Kidney epithelial cell (primary cell): ENCODE measurements around the gene WSB2. TPM values are rescaled to one million over a fixed set of nuclear protein-coding genes. Genes with fewer than 3 reads are reported as not detected.

ENCODE experiments used
- DNase-seq: peaks from one replicate; pipeline ENCODE4 v3.0.0-alpha.2; 2010; ENCODE audit warnings: low read depth
- H3K27me3 ChIP-seq: 2 replicates; pipeline ENCODE4 v1.6.0; 2011; ENCODE audit warnings: low read length; ENCODE audit not compliant: control insufficient read depth, insufficient read depth
- H3K36me3 ChIP-seq: 2 replicates; pipeline ENCODE4 v1.5.1; 2011; ENCODE audit warnings: low read length; ENCODE audit not compliant: control insufficient read depth, insufficient read depth
- H3K4me3 ChIP-seq: 2 replicates; pipeline ENCODE4 v1.5.1; 2011; ENCODE audit warnings: low read depth, mild to moderate bottlenecking, control low read depth, low read length
- CTCF ChIP-seq: IDR thresholded peaks from 2 replicates; pipeline ENCODE4 v1.5.1; 2011; ENCODE audit warnings: mild to moderate bottlenecking, moderate library complexity, low read length, control low read depth, inconsistent platforms; ENCODE audit not compliant: insufficient read depth, poor library complexity, severe bottlenecking
- total RNA-seq: library from RNA; depleted of rRNA; stranded (reverse); fragments of >200 nt; gene quantifications from 2 replicates; pipeline ENCODE4 v1.2.3, GENCODE V29; 2015

The WSB2 gene
- total RNA-seq, 1 donor from 2014 or later = 81.1 TPM

- no peak for DNase-seq
- H3K27me3 ChIP-seq = no peaks in the 10 kb centered on the region
- H3K36me3 ChIP-seq = no peaks in the 10 kb centered on the region
- no peak overlapping the region for H3K4me3 ChIP-seq
- no peak for TF ChIP-seq CTCF
Measured at GRCh38 chr12:118065380-118065779, 4.4 kb upstream of the WSB2 start.

- Histone ChIP-seq H3K27me3 (no peaks in the 10 kb centered on the region), H3K36me3 (no peaks in the 10 kb centered on the region), H3K4me3 (no peak overlapping the region)
- DNase-seq = no peak
- peak; percentile 28 for TF ChIP-seq CTCF
Measured at GRCh38 chr12:118064608-118065007, 3.6 kb upstream of the WSB2 start.

DNA sequence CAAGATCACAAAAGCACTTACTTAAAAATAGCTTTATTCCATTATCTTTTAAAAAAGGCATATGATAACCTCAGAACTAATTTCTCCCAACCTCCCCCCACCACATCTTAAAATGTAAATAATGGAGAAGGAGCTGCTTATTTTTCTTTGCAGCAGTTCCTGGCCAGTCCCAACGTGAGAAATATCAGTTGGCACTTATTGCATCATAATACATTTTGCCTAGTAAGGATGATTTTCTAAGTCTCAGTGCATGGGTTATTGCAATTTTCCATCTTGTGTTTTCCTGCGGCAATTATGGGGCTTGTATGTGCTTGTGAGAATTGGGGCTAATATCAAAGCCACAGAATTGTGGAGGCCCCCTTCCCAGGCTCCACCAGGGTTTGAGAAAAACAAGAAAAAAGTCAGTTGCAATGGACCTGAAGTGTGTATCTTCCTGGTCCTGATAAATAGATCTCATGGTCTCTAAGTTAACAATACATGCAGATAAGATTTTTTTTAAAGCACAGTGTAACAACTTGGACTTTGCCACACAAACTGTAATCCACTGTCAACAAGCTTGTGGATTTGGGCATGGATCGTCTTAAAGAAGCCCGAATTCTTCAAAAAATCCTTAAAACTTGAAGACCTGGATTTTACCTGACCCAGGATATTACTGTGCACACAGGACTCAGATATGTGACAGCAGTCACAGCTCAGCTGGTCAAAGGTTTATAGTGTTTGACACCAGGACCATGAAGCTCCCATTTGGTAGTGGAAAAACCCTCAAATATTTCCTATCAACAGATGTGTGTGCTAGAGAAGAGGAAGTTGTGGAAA, 2.8 kb upstream of the WSB2 start:
- DNase-seq = no peak
- H3K4me3 ChIP-seq = no peak overlapping the region
- no peaks in the 10 kb centered on the region for H3K27me3 ChIP-seq
- no peaks in the 10 kb centered on the region for H3K36me3 ChIP-seq
- TF ChIP-seq CTCF = no peak

DNA sequence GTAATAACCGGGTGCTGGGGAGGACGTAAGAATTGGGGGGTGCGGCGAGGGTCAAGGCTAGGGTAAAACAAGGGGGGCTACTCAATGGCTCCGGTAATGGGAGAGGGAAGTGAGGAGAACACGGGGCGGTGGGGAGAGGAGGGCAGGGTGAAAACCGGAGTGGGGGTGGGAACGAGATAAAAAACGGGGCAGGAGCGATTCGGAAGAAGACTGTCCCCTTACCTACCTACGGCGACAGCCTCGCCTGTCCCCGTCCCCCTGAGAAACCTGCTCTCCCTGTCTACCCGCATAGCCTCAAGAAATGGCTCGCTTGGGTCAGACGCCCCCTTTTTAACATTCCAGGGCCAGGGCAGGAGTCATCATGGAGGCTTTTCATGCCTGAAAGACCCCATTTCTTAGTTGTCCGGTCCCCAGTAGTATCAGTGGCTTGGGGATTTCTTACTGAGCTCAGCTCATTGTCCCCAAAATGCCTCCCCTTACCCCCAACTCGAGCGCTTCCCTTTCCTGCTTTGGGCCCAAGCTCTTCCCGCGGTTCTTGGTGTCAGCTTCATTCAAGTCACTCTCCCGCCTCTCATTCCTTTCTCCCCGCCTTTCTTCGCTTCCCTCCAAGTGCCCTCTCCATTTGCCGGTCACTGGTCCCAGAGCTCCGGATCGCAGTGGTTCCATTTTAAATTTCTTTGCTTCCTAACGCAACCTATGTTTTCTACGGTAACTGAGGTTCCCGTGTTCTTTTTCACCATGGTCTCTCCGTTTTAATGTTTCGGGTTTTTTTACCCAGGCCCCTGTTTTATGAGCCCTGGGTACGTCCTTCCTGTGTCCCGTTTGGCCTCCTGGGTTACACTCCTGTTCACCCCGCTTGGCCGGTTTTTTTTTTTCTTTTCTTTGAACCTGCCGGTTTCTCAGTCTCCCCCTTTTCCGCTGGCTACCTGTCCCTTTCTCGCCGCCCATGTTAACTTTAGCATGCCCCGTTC, 1.2 kb upstream of the WSB2 start:
- DNase-seq = no peak

More for the DNA sequence above, 1.2 kb upstream of the WSB2 start:
- no peak for TF ChIP-seq CTCF
- Histone ChIP-seq H3K27me3 (no peaks in the 10 kb centered on the region), H3K36me3 (no peaks in the 10 kb centered on the region), H3K4me3 (peak overlapping the region; percentile 73)
